Measurements from ENCODE around the gene TWF1. TPM values are rescaled to one million over a fixed set of nuclear protein-coding genes. Genes with fewer than 3 reads are reported as not detected.
A peak's percentile ranks its signal among the peaks of the same experiment; 100 is the strongest.

TWF1 gene
- total and polyA plus RNA-seq, 2 of the 8 experiments (the other 6 are each of a cell fraction or from before 2014, with no cell fraction given): 7.6 to 27.9 TPM

DNA sequence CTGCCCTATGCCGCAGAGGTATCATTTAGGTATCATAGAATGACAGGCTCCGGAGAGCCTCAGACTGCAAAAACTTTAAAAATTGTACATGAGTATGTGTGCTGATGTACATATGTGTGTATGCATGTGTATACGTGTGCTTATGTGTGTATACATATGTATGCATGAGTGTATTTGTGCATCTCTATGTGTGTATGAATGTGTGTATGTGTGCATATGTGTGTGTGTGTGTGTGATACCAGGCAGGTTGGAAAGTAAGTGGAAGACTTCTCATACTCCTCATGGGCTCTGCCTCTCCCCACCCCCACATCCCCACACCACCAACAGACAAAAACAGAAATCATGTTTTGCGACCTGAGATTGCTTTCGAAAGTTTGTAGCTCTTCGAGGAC lies 29.1 kb upstream of the TWF1 start:
- H3K27ac ChIP-seq (ENCODE audit: low read depth, low read length): no peak overlapping the region
- H2BK120ac ChIP-seq (replicated peaks; ENCODE audit: low read depth, low read length): no peak overlapping the region
- no peaks in the 10 kb centered on the region for H3K79me2 ChIP-seq (ENCODE audit: control insufficient read depth in 1 of 2, insufficient read depth in 2 of 2, low read length in 2 of 2)
- H3K27me3 ChIP-seq (replicated peaks in 1 of 4; ENCODE audit: control insufficient read depth in 3 of 4, extremely low read depth in 1 of 4, insufficient read depth in 3 of 4, low read length in 3 of 4): peaks cover 0 to 25% (median 9%) of the 10 kb centered on the region in 4 experiments; a peak in 5 of 7 replicates
- peak overlapping the region; percentile 72 for H2AFZ ChIP-seq (ENCODE audit: low read length)
- peak overlapping the region; percentile 71 to 74 for H3K4me2 ChIP-seq (ENCODE audit: insufficient read depth in 1 of 2, low read depth in 2 of 2, low read length in 2 of 2)
- no peak overlapping the region for H2BK20ac ChIP-seq (ENCODE audit: low read length)
- no peak overlapping the region for H2BK12ac ChIP-seq (ENCODE audit: low read depth, low read length)
- no peak overlapping the region for H3K56ac ChIP-seq (replicated peaks; ENCODE audit: insufficient read length, low read depth, low read length)
- WGBS, 2 experiments (ENCODE audit: extremely low coverage in 1 of 2, insufficient coverage in 1 of 2, insufficient read length in 1 of 2, insufficient replicate concordance in 2 of 2, low coverage in 1 of 2, low lambda C conversion rate in 2 of 2, missing lambda C conversion rate in 1 of 2): 59% methylated on average over 6 of the region's 6 CpGs; no CpG with 5 or more reads in 1 of the 2 experiments
- no peak overlapping the region for H2BK5ac ChIP-seq (ENCODE audit: low read depth, low read length)
- peak overlapping the region; percentile 61 to 76 (median 69); a peak in 7 of 8 replicates for H3K4me3 ChIP-seq (ENCODE audit: extremely low read depth in 1 of 4, insufficient read depth in 2 of 4, low read depth in 3 of 4, low read length in 4 of 4)
- H3K79me1 ChIP-seq (ENCODE audit: low read depth, low read length): no peaks in the 10 kb centered on the region
- no peak overlapping the region for H4K5ac ChIP-seq (ENCODE audit: insufficient read length, low read depth, low read length)
- H4K8ac ChIP-seq (ENCODE audit: extremely low read depth, insufficient read depth, low read length): no peak overlapping the region
- CTCF ChIA-PET (ENCODE audit: partially characterized antibody): interaction anchor here (2.0 to 2.1 kb wide), 2 partner anchors 48 to 59 kb away, joined by 5 read pairs; no protein-coding TSS in a partner anchor
- H3K14ac ChIP-seq (ENCODE audit: insufficient read length): no peak overlapping the region
- H3K18ac ChIP-seq (ENCODE audit: extremely low read depth, low read length): no peak overlapping the region
- H3K9ac ChIP-seq (replicated peaks in 1 of 4; ENCODE audit: extremely low read depth in 1 of 4, low read depth in 3 of 4, low read length in 3 of 4): peak overlapping the region in 2 of 4 experiments; percentile 8 to 41; a peak in 1 of 7 replicates
- no peak overlapping the region for H3K23ac ChIP-seq (ENCODE audit: insufficient read length)
- no peaks in the 10 kb centered on the region for H3K36me3 ChIP-seq (ENCODE audit: control insufficient read depth in 2 of 4, insufficient read depth in 4 of 4, low read length in 3 of 4)
- no peak overlapping the region for H2BK15ac ChIP-seq (ENCODE audit: low read length)
- FAIRE-seq (no peak), DNase-seq (ENCODE audit: low read depth in 1 of 2, low spot score in 2 of 2) (no peak)
- no peak overlapping the region for H2AK5ac ChIP-seq (ENCODE audit: low read depth, low read length)
- no peak for TF ChIP-seq POLR2AphosphoS5 (IDR thresholded peaks at IDR 0.05; ENCODE audit: low read depth, low read length)
- TF ChIP-seq POLR2A (IDR thresholded peaks at IDR 0.05; ENCODE audit: control extremely low read depth in 1 of 2, low read depth in 2 of 2, low read length in 2 of 2): no peak
- TF ChIP-seq, protein P1, sequence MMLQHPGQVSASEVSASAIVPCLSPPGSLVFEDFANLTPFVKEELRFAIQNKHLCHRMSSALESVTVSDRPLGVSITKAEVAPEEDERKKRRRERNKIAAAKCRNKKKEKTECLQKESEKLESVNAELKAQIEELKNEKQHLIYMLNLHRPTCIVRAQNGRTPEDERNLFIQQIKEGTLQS (IDR thresholded peaks at IDR 0.05; ENCODE audit: insufficient read depth, low read depth, low read length): no peak
- TF ChIP-seq NANOG (IDR thresholded peaks at IDR 0.05; ENCODE audit: insufficient read depth, low read depth, low read length, poor library complexity, severe bottlenecking): no peak
- TF ChIP-seq SP1 (IDR thresholded peaks at IDR 0.05; ENCODE audit: low read depth, low read length): no peak
- TF ChIP-seq CBX8 (IDR thresholded peaks at IDR 0.05; ENCODE audit: borderline replicate concordance, low read depth, low read length): no peak
- no peak for TF ChIP-seq CTBP2 (IDR thresholded peaks at IDR 0.05; ENCODE audit: borderline replicate concordance, insufficient read depth, insufficient read length, low read length)
- no peak for TF ChIP-seq MAFK (IDR thresholded peaks at IDR 0.05; ENCODE audit: low read depth, low read length)
- TF ChIP-seq TAF7 (optimal IDR thresholded peaks at IDR 0.05; ENCODE audit: borderline replicate concordance, low read depth, low read length): no peak
- no peak for TF ChIP-seq ZNF274 (IDR thresholded peaks at IDR 0.05; ENCODE audit: borderline replicate concordance, extremely low read depth, low read length)
- H4K91ac ChIP-seq (replicated peaks; ENCODE audit: insufficient read length, low read length): no peak overlapping the region
- H4K20me1 ChIP-seq (replicated peaks in 1 of 2; ENCODE audit: control insufficient read depth in 1 of 2, insufficient read depth in 2 of 2, low read length in 2 of 2): no peaks in the 10 kb centered on the region
- peaks cover 0 to 5% (median 2%) of the 10 kb centered on the region in 4 experiments; a peak in 2 of 7 replicates for H3K4me1 ChIP-seq (replicated peaks in 1 of 4; ENCODE audit: control insufficient read depth in 3 of 4, insufficient read depth in 4 of 4, low read length in 3 of 4)
- H3K9me3 ChIP-seq (ENCODE audit: insufficient read depth in 2 of 2, low read depth in 1 of 2, low read length in 1 of 2): no peaks in the 10 kb centered on the region
- peaks cover 2% of the 10 kb centered on the region; the same call in 1 of the 2 replicates for H3K23me2 ChIP-seq (ENCODE audit: low read depth, low read length)
- H3K4ac ChIP-seq (replicated peaks; ENCODE audit: insufficient read length, low read depth, low read length): no peak overlapping the region
- POLR2A ChIA-PET (ENCODE audit: partially characterized antibody): interaction anchor here (0.7 to 2.4 kb wide), 2 partner anchors 29 to 214 kb away, joined by 3 to 15 read pairs; partner anchors contain the start of gene TWF1

Data from H1 (cell line).